T-helper 22 cell (primary cell): ENCODE measurements around the gene SRPK2.
"Not testable (repeated sequence)": the region's sequence is repeated elsewhere in the genome, so short reads cannot be mapped to it uniquely, and the experiment has no call there.

Experiments
- DNase-seq: peaks from one replicate; pipeline ENCODE4 v3.0.0-alpha.2; 2020; ENCODE audit warnings: low read depth

Gene SRPK2

GRCh38 chr7:105267244-105267643 is 121.5 kb downstream of the SRPK2 start:
- no peak for DNase-seq

- DNase-seq: no peak
Measured at GRCh38 chr7:105264707-105265106, 124.0 kb downstream of the SRPK2 start.

GRCh38 chr7:105261689-105262088 is 127.0 kb downstream of the SRPK2 start:
- DNase-seq: no peak

DNA sequence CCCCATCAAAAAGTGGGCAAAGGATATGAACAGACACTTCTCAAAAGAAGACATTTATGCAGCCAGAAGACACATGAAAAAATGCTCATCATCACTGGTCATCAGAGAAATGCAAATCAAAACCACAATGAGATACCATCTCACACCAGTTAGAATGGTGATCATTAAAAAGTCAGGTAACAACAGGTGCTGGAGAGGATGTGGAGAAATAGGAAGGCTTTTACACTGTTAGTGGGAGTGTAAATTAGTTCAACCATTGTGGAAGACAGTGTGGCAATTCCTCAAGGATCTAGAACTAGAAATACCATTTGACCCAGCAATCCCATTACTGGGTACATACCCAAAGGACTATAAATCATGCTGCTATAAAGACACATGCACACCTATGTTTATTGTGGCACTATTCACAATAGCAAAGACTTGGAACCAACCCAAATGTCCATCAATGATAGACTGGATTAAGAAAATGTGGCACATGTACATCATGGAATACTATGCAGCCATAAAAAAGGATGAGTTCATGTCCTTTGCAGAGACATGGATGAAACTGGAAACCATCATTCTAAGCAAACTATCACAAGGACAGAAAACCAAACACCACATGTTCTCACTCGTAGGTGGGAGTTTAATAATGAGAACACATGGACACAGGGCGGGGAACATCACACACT is 128.4 kb downstream of the SRPK2 start:
- DNase-seq: not testable (repeated sequence)

DNA sequence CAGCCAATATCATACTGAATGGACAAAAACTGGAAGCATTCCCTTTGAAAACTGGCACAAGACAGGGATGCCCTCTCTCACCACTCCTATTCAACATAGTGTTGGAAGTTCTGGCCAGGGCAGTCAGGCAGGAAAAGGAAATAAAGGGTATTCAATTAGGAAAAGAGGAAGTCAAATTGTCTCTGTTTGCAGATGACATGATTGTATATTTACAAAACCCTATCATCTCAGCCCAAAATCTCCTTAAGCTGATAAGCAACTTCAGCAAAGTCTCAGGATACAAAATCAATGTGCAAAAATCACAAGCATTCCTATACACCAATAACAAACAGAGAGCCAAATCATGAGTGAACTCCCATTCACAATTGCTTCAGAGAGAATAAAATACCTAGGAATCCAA is 129.8 kb downstream of the SRPK2 start:
- DNase-seq: not testable (repeated sequence)

DNA sequence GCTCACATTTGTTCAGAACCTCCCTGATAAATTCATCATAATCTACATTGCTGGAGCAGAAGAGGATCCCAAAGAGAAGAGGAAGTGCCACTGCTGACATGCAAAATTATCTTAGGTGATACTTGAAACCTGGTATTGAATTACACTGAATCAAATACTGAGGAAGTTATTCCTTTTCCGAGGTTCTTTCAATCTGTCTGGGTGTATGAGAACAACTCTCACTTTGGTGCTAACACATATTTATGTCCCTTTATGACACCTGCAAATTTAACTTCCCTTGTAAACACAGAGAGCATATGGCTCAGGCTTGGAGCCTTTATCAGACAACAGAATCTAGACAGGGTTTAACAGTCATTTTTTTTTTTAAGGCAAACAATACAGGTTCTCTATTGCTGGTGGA is 131.4 kb downstream of the SRPK2 start:
- no peak for DNase-seq

DNA sequence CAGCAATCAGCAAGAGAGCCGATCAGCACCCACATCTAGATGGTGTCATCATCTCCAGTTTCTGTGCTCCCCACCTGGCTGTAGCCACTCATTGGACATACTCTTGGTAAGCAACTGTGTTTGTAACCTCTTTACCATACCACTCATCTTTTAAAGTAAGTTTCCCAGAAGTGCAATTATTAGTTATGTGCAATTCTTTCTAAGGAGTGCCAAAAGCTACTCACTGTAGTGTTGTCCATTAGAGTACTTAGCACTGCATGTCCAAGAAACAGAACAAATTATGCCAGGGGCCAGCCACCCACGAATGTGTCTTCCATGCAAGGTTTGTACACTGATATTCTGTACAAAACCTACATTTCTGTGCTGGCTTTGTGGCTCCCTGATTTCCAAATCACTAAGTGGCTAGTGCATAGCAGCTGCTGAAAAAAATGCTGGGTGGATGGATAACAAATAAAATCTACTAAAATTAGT is 131.9 kb downstream of the SRPK2 start:
- DNase-seq: no peak

GRCh38 chr7:105250706-105251105 is 138.0 kb downstream of the SRPK2 start:
- no peak for DNase-seq

GRCh38 chr7:105250239-105250638 is 138.5 kb downstream of the SRPK2 start:
- no peak for DNase-seq

DNA sequence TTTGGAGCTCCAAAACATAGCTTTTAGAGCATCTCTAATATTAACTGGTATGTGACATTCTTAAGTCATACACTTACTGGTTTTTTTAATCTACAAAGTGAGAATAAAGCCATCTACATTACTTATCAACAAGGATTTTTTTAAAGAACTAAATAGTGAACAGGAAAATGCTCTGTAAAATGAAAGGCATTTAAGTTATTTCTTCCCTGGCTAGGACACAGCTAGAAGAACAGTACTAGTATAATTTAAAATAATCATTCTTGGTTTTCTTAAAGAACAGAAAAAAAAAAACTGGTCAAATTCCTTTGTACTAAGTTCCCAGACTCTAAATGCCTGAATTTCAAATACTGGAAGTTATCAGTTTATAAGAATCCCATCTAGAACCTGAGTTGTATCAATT is 139.5 kb downstream of the SRPK2 start:
- DNase-seq: no peak

DNA sequence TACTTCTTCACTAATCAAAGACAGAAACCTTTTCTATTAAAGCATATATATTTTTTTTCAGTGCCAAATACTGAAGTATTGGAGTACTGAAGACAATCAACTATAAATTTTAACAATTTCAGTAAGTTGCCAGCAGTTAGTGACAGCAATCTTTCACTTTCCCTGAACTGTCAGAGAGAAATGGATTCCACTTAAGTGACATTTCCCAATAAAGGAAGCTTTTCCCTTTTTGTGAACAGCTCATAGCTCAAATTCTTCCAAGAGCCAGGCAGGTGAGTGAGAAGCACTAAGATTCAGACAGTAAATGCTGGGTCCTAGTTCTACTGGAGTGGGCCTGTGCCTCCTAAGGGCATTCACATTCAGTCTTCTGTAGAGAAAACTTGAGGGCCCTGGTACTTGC is 142.0 kb downstream of the SRPK2 start:
- DNase-seq: no peak

GRCh38 chr7:105246256-105246655 is 142.5 kb downstream of the SRPK2 start:
- DNase-seq: no peak

GRCh38 chr7:105245398-105246114 is 143.2 kb downstream of the SRPK2 start:
- DNase-seq: no peak

- no peak for DNase-seq
Measured at GRCh38 chr7:105244594-105244993, 144.1 kb downstream of the SRPK2 start.

DNA sequence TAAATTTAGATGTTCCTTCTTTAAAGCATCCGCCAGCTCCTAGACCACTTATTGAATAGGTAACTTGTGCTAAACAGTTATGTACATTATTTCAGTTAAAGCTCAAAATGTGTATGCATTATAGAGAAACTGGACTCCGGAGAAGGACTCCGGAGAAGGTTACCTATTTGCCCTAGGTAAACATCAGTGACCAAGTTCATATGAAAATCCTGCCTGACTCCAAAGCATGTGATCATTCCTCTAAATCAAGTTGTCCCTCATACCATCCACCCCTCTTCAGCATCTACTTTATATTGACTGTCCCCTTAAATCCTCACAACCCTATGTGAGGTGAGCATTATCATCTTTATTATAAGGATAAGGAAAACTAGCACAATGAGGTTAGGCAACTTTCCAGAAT is 147.5 kb downstream of the SRPK2 start:
- no peak for DNase-seq

- no peak for DNase-seq
Measured at GRCh38 chr7:105238198-105238765, 150.4 kb downstream of the SRPK2 start.

- no peak for DNase-seq
Measured at GRCh38 chr7:105234886-105235285, 153.8 kb downstream of the SRPK2 start.

DNA sequence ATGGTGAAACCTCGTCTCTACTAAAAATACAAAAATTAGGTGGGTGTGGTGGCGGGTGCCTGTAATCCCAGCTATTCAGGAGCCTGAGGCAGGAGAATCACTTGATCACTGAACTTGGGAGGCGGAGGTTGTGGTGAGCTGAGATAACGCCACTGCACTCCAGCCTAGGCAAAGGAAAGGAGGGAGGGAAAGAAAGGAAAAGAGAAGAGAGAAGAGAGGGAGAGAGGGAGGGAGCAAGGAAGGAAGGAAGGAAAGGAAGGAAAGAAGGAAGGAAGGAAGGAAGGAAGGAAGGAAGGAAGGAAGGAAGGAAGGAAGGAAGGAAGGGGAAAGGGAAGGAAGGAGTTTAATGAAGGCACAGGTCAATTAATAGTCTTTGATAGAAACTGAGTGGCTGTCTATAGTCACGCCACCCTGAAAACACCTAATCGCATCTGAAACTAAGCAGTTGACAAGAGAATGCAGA is 155.9 kb downstream of the SRPK2 start:
- DNase-seq: not testable (repeated sequence)

- no peak for DNase-seq
Measured at GRCh38 chr7:105230486-105230885, 158.2 kb downstream of the SRPK2 start.

DNA sequence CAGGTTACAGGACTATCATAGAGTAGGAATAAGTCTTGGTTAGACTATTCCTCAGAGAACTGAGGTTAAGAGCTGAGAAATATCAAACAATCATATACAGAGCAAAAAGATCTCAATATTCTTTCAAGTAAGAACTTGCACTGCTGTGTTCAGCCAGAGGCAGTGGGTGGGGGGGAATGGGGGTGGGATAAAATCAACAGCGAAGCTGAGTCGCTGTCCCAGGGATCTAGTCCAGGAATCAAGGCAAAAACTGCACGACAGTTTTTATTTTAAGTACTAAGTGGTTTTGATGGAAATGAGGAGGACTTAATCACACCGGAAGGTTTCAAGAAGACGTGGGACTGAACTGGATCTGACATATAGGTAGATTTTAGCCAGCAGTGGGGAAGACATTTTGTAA is 159.1 kb downstream of the SRPK2 start:
- DNase-seq: no peak

DNA sequence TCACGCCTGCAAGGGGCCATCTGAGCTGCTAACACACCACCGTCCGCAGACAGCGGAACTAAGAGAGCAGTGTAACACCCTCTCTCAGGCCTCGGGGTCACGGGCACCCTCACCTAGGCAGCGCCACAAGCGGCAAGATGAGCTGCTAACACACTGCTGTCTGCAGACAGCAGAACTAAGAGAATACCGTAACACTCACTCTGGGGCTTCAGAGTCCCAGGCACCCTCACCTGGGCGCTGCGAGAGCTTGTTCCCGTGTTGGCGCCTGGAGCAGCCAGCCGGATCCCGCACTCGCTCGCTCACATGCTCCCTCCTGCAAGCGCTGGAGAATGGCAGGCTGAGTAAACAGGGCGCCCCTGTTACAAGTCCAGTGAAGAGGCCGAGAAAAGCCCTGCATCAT is 160.2 kb downstream of the SRPK2 start:
- DNase-seq: no peak

GRCh38 chr7:105227391-105227790 is 161.3 kb downstream of the SRPK2 start:
- no peak for DNase-seq
